Suprapubic skin (tissue), 4 donors: Measurements from ENCODE around the gene RNFT2. TPM values are rescaled to one million over a fixed set of nuclear protein-coding genes. Genes with fewer than 3 reads are reported as not detected.
"Not testable (repeated sequence)": the region's sequence is repeated elsewhere in the genome, so short reads cannot be mapped to it uniquely, and the experiment has no call there.

Experiments
- DNase-seq, 2 donors: peaks; one replicate each; pipeline ENCODE4 v3.0.0-alpha.2; 2019; ENCODE audit warnings: low spot score in 2 of 2
- H3K27ac ChIP-seq: fragments of 200-600 bp; sonication (generic); one replicate; pipeline ENCODE4 v1.5.1; 2019
- H3K27me3 ChIP-seq: fragments of 200-600 bp; sonication (generic); one replicate; pipeline ENCODE4 v1.5.1; 2019
- H3K36me3 ChIP-seq: fragments of 200-600 bp; sonication (generic); one replicate; pipeline ENCODE4 v1.5.1; 2019
- H3K4me1 ChIP-seq: fragments of 200-600 bp; sonication (generic); one replicate; pipeline ENCODE4 v1.5.1; 2019
- H3K4me3 ChIP-seq: fragments of 200-600 bp; sonication (generic); one replicate; pipeline ENCODE4 v1.5.1; 2019; ENCODE audit warnings: mild to moderate bottlenecking
- H3K9me3 ChIP-seq: fragments of 200-600 bp; sonication (generic); one replicate; pipeline ENCODE4 v1.5.1; 2019
- EP300 ChIP-seq: sonication (generic); formaldehyde crosslinking; IDR thresholded peaks from one replicate; pipeline ENCODE4 v1.6.1; 2017; ENCODE audit warnings: antibody characterized with exemption
- POLR2A ChIP-seq, 2 donors: fragments of 450-650 bp; IDR thresholded peaks; one replicate each; pipeline ENCODE4 v1.6.1; 2017; ENCODE audit warnings: antibody characterized with exemption in 2 of 2, mild to moderate bottlenecking in 2 of 2, moderate library complexity in 2 of 2
- POLR2AphosphoS5 ChIP-seq, 3 donors: sonication (generic); formaldehyde crosslinking; IDR thresholded peaks; one replicate each; pipeline ENCODE4 v1.6.1; 2017; ENCODE audit warnings: antibody characterized with exemption in 3 of 3
- WGBS: methylation state at CpG from one replicate; pipeline ENCODE4 v1.1.5; 2018; 5-methylcytosine and 5-hydroxymethylcytosine counted together
- total RNA-seq, 4 donors: library from RNA; depleted of rRNA; stranded (reverse); fragments of >200 nt; gene quantifications; one replicate each; pipeline ENCODE4 v1.1.0, GENCODE V29; 2016
- TF ChIP-seq, protein P1 (sequence below), 2 donors: fragments of 200-600 bp in 1 of 2; fragments of 450-650 bp in 1 of 2; sonication (generic) in 1 of 2; IDR thresholded peaks; one replicate each; pipeline ENCODE4 v1.5.1; 2016 to 2019; ENCODE audit warnings: antibody characterized with exemption in 2 of 2, mild to moderate bottlenecking in 1 of 2, moderate library complexity in 1 of 2

RNFT2 gene
- total RNA-seq, 4 donors from 2014 or later, result 0.40 to 1.4 (median 0.69) TPM

DNA sequence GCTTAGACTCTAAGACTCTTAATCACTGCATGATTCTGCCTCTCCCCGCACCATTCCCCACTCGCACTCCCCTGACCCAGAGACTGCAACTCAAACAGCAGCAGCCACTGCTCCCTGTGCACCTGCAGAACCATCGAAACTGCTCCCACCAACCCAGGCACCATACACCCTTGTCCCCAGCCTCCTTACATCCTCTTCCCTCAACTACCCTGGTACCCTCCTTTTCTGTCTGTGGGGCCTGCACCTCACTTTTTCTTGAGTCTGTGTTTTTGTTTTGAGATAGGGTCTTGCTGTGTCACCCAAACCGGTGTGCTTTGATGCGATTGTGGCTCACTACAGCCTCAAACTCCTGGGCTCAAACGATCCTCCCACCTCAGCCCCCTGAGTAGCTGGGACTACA, 69.4 kb downstream of the RNFT2 start:
- TF ChIP-seq EP300, result no peak
- TF ChIP-seq, protein P1, sequence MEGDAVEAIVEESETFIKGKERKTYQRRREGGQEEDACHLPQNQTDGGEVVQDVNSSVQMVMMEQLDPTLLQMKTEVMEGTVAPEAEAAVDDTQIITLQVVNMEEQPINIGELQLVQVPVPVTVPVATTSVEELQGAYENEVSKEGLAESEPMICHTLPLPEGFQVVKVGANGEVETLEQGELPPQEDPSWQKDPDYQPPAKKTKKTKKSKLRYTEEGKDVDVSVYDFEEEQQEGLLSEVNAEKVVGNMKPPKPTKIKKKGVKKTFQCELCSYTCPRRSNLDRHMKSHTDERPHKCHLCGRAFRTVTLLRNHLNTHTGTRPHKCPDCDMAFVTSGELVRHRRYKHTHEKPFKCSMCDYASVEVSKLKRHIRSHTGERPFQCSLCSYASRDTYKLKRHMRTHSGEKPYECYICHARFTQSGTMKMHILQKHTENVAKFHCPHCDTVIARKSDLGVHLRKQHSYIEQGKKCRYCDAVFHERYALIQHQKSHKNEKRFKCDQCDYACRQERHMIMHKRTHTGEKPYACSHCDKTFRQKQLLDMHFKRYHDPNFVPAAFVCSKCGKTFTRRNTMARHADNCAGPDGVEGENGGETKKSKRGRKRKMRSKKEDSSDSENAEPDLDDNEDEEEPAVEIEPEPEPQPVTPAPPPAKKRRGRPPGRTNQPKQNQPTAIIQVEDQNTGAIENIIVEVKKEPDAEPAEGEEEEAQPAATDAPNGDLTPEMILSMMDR (IDR thresholded peaks at IDR 0.05), result no peak
- no peak for TF ChIP-seq POLR2AphosphoS5 (IDR thresholded peaks at IDR 0.05)
- no peak for TF ChIP-seq POLR2A (IDR thresholded peaks at IDR 0.05)
- WGBS, result 91% methylated on average over 6 of the region's 6 CpGs
- H3K9me3 ChIP-seq, result no peaks in the 10 kb centered on the region
- no peak for DNase-seq
- H3K4me3 ChIP-seq, result no peak overlapping the region
- H3K4me1 ChIP-seq, result peaks cover 4% of the 10 kb centered on the region
- no peaks in the 10 kb centered on the region for H3K27me3 ChIP-seq
- no peaks in the 10 kb centered on the region for H3K36me3 ChIP-seq
- H3K27ac ChIP-seq, result no peak overlapping the region

DNA sequence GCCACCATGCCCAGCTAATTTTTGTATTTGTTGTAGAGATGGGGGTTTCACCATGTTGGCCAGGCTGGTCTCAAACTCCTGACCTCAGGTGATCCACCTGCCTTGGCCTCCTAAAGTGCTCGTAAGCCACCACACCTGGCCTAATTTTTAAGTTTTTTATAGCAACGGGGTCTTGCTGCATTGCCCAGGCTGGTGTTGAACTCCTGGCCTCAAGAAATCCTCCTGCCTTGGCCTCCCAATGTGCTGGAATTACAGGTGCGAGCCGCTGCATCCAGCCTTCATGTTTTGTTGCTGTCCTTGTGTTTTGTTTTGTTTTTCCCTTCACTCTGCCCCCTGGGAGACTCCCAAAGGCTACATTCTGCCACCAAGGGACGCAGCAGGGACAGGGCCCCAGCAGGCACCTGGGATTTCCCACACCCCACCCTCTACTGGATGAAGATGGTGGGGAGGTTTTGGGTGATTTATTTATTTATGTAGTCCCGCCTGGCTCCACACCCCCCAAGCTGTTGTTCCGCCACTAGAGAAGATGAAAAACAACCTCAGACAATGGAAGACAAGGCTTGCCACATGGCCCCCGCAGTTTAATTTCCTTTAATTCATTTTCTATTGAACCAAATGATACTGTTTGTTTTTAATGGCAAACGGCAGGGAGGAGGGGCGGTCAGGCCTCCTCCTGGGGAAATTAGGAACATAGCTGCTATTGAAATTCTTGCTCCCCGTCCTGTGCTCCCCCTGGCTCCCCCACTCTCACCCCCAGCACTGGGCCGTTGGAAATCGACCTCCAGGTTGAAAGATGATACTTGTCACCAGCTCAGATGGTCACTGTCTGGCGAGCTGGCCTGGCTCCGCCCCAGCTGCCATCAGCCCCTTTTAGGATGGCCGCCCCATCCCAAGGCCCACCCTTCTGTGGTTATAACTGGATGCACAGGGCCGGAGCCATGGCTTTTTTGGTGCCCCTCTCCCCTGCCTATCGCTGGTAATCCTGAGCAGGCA, 70.3 kb downstream of the RNFT2 start:
- Histone ChIP-seq H3K4me1 (peaks cover 4% of the 10 kb centered on the region), H3K27me3 (no peaks in the 10 kb centered on the region), H3K36me3 (no peaks in the 10 kb centered on the region), H3K27ac (no peak overlapping the region), H3K4me3 (no peak overlapping the region), H3K9me3 (no peaks in the 10 kb centered on the region)
- WGBS, result 77% methylated on average over 18 of the region's 18 CpGs
- DNase-seq, result no peak
- TF ChIP-seq POLR2A (IDR thresholded peaks at IDR 0.05), result no peak
- TF ChIP-seq, protein P1 (IDR thresholded peaks at IDR 0.05), result no peak
- TF ChIP-seq POLR2AphosphoS5 (IDR thresholded peaks at IDR 0.05), result no peak
- no peak for TF ChIP-seq EP300

DNA sequence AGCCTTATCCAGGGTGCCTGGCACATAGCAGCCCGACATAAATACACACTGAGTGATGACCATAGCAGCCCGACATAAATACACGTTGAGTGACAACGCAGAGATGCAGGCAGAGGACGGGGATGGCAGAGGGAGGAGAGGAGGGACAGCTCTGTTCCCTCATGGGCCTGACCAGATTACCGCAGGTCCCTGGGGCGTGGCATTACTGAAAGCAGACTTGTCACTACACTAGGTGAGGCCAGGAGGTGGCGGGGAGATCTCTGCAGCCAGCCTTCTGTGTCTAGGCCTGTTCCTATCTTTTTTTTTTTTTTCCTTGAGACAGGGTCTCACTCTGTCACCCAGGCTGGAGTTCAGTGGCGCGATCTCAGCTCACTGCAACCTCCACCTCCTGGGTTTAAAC, 74.1 kb downstream of the RNFT2 start:
- no peaks in the 10 kb centered on the region for H3K36me3 ChIP-seq
- no peaks in the 10 kb centered on the region for H3K4me1 ChIP-seq
- H3K9me3 ChIP-seq, result no peaks in the 10 kb centered on the region
- TF ChIP-seq POLR2AphosphoS5 (IDR thresholded peaks at IDR 0.05), result no peak
- no peak for TF ChIP-seq POLR2A (IDR thresholded peaks at IDR 0.05)
- TF ChIP-seq, protein P1 (IDR thresholded peaks at IDR 0.05), result no peak
- TF ChIP-seq EP300, result no peak
- H3K27me3 ChIP-seq, result no peaks in the 10 kb centered on the region
- H3K27ac ChIP-seq, result no peak overlapping the region
- no peak overlapping the region for H3K4me3 ChIP-seq
- DNase-seq, result no peak
- WGBS, result 88% methylated on average over 10 of the region's 10 CpGs

DNA sequence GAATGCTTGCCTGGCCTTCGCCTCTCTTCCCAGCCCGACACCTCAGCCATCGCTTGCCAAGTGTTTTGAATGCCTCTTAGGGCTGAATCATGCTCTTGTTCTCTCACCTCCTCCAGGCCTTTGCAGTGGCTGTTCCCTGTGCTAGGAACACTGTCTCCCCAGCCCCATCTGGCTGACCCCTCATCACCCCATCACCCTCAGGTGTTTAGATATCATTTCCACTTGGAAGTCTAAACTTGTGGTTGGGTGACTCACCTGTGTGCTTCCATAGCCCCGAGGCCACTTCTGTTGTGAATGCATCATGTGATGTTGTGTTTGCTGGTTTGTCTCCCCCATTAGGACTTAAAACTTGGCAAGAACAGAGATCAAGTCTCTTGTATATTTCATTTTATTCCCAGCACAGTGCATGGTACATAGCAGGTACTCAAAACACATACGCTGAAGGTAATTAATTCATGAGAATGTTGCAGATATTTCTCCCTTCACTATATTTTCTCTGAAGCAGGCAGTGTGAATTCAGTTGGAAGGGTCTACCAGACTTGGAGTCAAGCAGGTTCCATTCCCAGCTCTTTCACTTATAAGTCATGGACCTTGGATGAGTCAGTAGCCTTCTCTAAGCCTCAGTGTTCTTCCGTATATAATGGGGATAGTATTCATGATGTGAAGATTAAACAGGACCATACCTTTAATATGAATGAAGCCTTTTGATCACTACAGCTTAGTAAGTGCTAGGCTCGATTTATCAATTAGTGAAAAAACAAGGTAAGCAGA, 75.3 kb downstream of the RNFT2 start:
- Histone ChIP-seq H3K4me1 (peaks cover 8% of the 10 kb centered on the region), H3K36me3 (no peaks in the 10 kb centered on the region), H3K27me3 (no peaks in the 10 kb centered on the region), H3K4me3 (no peak overlapping the region), H3K9me3 (no peaks in the 10 kb centered on the region), H3K27ac (no peak overlapping the region)
- TF ChIP-seq, protein P1 (IDR thresholded peaks at IDR 0.05), result no peak
- TF ChIP-seq POLR2A (IDR thresholded peaks at IDR 0.05), result no peak
- TF ChIP-seq EP300, result no peak
- WGBS, result 72% methylated on average over 7 of the region's 7 CpGs
- DNase-seq, result no peak

DNA sequence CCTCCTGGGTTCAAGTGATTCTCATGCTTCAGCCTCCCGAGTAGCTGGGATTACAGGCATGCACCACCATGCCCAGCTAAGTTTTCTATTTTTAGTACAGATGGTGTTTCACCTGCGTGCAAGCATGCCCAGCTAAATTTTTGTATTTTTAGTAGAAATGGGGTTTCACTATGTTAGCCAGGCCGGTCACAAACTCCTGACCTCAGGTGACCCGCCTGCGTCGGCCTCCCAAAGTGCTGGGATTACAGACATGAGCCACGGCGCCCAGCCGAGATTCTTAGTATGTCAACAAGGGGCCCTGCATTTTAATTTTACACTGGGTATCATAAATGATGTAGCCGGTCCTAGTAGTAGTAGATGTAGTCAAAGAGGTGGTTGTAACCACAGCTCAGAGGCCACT, 76.7 kb downstream of the RNFT2 start:
- H3K4me1 ChIP-seq, result peaks cover 14% of the 10 kb centered on the region
- 84% methylated on average over 10 of the region's 10 CpGs for WGBS
- DNase-seq, H3K36me3 ChIP-seq, H3K27ac ChIP-seq, H3K9me3 ChIP-seq, H3K27me3 ChIP-seq, H3K4me3 ChIP-seq: not testable (repeated sequence)
